ENCODE results near the gene KY. TPM values are rescaled to one million over a fixed set of nuclear protein-coding genes. Genes with fewer than 3 reads are reported as not detected.

KY gene
- total RNA-seq, 2 donors from 2014 or later = 1.4 to 1.7 TPM

DNA sequence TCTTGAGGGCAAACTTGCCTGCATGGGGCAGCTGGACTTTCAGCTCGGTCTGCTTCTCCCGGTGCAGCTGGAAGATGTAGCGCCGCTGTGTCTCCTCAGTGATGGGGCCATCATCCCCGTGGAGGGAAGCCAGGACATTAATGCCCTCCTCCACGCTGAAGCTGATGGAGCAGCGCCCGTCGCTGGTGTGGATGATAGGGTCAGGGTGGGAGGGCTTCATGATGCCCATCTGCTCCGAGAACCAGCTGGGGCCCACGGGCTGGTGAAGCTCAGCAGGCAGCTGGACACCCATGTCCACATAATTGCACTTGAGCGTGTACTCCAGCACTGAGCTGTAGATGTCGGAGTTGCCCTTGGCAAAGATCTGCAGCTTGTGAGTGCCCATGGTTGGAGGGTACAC, 46.9 kb downstream of the KY start:
- H3K4me1 ChIP-seq (replicated peaks) = no peaks in the 10 kb centered on the region
- WGBS = 92% methylated on average over 13 of the region's 13 CpGs
- no peaks in the 10 kb centered on the region for H3K9me3 ChIP-seq
- intact Hi-C loops (cut with DNase I) = loop anchor here (5.0 kb wide), 3 partner anchors 38 to 898 kb away; partner anchors contain the start of gene EPHB1
- H3K27me3 ChIP-seq (replicated peaks; ENCODE audit: insufficient read depth) = no peaks in the 10 kb centered on the region
- no peak overlapping the region for H3K4me3 ChIP-seq
- no peak overlapping the region for H3K27ac ChIP-seq
- no peaks in the 10 kb centered on the region for H3K36me3 ChIP-seq
- DNase-seq (ENCODE audit: low spot score) = no peak
- TF ChIP-seq POLR2A (IDR thresholded peaks at IDR 0.05) (no peak), POLR2AphosphoS5 (IDR thresholded peaks at IDR 0.05) (no peak)
- TF ChIP-seq, protein P1, sequence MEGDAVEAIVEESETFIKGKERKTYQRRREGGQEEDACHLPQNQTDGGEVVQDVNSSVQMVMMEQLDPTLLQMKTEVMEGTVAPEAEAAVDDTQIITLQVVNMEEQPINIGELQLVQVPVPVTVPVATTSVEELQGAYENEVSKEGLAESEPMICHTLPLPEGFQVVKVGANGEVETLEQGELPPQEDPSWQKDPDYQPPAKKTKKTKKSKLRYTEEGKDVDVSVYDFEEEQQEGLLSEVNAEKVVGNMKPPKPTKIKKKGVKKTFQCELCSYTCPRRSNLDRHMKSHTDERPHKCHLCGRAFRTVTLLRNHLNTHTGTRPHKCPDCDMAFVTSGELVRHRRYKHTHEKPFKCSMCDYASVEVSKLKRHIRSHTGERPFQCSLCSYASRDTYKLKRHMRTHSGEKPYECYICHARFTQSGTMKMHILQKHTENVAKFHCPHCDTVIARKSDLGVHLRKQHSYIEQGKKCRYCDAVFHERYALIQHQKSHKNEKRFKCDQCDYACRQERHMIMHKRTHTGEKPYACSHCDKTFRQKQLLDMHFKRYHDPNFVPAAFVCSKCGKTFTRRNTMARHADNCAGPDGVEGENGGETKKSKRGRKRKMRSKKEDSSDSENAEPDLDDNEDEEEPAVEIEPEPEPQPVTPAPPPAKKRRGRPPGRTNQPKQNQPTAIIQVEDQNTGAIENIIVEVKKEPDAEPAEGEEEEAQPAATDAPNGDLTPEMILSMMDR (IDR thresholded peaks at IDR 0.05) = no peak

- H3K27ac ChIP-seq = no peak overlapping the region
- H3K4me1 ChIP-seq (replicated peaks) = no peaks in the 10 kb centered on the region
- DNase-seq (ENCODE audit: low spot score) = no peak
- intact Hi-C loops (cut with DNase I) = loop anchor here (5.0 kb wide), 3 partner anchors 39 to 899 kb away; partner anchors contain the start of gene EPHB1
- no peaks in the 10 kb centered on the region for H3K27me3 ChIP-seq (replicated peaks; ENCODE audit: insufficient read depth)
- no peaks in the 10 kb centered on the region for H3K36me3 ChIP-seq
- H3K9me3 ChIP-seq = no peaks in the 10 kb centered on the region
- TF ChIP-seq POLR2A (IDR thresholded peaks at IDR 0.05) = no peak
- TF ChIP-seq, protein P1 (IDR thresholded peaks at IDR 0.05) = no peak
- TF ChIP-seq POLR2AphosphoS5 (IDR thresholded peaks at IDR 0.05) = no peak
- 48% methylated on average over 4 of the region's 4 CpGs for WGBS
- H3K4me3 ChIP-seq = no peak overlapping the region
Observed at GRCh38 chr3:134603480-134603879, 47.3 kb downstream of the KY start.

GRCh38 chr3:134602440-134602814, 48.4 kb downstream of the KY start:
- 50% methylated on average over 6 of the region's 6 CpGs for WGBS
- intact Hi-C loops (cut with DNase I) = loop anchor here (5.0 kb wide), 3 partner anchors 40 to 900 kb away; partner anchors contain the start of gene EPHB1
- H3K27ac ChIP-seq = no peak overlapping the region
- no peak overlapping the region for H3K4me3 ChIP-seq
- TF ChIP-seq, protein P1 (IDR thresholded peaks at IDR 0.05) = no peak
- TF ChIP-seq POLR2AphosphoS5 (IDR thresholded peaks at IDR 0.05) = no peak
- TF ChIP-seq POLR2A (IDR thresholded peaks at IDR 0.05) = no peak
- no peaks in the 10 kb centered on the region for H3K27me3 ChIP-seq (replicated peaks; ENCODE audit: insufficient read depth)
- DNase-seq (ENCODE audit: low spot score) = no peak
- no peaks in the 10 kb centered on the region for H3K9me3 ChIP-seq
- no peaks in the 10 kb centered on the region for H3K4me1 ChIP-seq (replicated peaks)
- no peaks in the 10 kb centered on the region for H3K36me3 ChIP-seq

DNA sequence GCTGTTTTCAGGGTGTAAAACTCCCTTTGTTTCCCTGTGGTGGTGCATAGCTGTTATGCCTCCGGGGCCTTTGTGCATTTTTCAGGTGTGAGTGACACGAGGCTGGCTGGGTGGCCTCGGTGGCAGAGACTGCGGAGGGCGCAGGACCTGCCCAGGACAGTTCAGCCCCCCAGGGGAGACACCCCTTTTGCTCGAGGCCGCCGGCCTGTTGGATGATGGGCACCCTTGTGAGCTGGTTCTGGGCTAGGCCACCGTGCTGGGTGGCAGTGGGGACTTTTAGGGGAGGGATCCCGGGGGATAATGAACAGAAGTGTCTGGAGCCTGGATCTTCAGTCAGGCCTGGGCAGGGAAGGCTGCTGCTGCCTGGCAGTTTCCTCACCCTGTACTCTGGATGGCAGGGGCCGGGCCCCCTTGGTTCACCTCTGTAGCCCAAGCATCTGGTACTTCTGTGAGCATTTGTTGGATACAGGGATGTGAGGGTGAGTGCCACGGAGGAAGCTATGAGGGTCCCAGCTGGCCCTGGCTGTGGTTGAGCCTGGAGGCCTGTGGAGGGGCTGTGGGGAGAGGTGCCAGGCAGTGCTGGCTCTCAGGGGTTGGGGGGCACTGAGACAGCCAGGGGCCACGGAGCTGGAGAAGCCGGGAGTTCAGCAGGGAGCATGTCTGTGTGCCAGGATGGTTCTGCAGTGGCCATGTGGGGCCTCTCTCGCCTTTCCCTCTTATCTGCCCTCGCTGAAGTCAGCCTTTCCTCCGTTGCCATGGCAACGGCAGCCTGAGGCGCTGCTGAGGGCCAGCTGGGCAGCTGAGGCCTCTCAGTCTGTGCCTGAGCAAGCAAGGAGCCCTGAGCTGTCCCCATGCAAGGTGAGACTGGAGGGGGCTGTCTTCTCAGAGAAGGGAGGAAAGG, 49.0 kb downstream of the KY start:
- WGBS = 37% methylated on average over 18 of the region's 19 CpGs
- Histone ChIP-seq H3K4me1 (replicated peaks) (no peaks in the 10 kb centered on the region), H3K27ac (no peak overlapping the region), H3K9me3 (no peaks in the 10 kb centered on the region), H3K36me3 (no peaks in the 10 kb centered on the region), H3K4me3 (no peak overlapping the region), H3K27me3 (replicated peaks; ENCODE audit: insufficient read depth) (no peaks in the 10 kb centered on the region)
- TF ChIP-seq, protein P1 (IDR thresholded peaks at IDR 0.05) = no peak
- TF ChIP-seq POLR2A (IDR thresholded peaks at IDR 0.05) (no peak), POLR2AphosphoS5 (IDR thresholded peaks at IDR 0.05) (no peak)
- intact Hi-C loops (cut with DNase I) = loop anchor here (2.0 to 5.0 kb wide), 5 partner anchors 41 to 1293 kb away; partner anchors contain the start of gene EPHB1
- no peak for DNase-seq (ENCODE audit: low spot score)
